Natural killer cell treated with Interleukin-12 subunit alpha and Interleukin-12 subunit beta and Interleukin-15 and Interleukin-18, amount 100 ng/mL, for 72 hours (primary cell): ENCODE data around the gene PGLYRP3. TPM values are rescaled to one million over a fixed set of nuclear protein-coding genes. Genes with fewer than 3 reads are reported as not detected.
"Not testable (repeated sequence)": the region's sequence is repeated elsewhere in the genome, so short reads cannot be mapped to it uniquely, and the experiment has no call there.

Source experiments
- ATAC-seq, 2 donors: fragments of 150-1000 bp; cut with Tn5 transposase in 1 of 2; sonication (Bioruptor Pico), chemical (Tn5 transposase) in 1 of 2; 2 replicates each; pipeline ENCODE4 v1.10.0; 2021
- DNase-seq: peaks from one replicate; pipeline ENCODE4 v3.0.0; 2022; ENCODE audit warnings: low spot score
- H3K27ac Mint-ChIP-seq, 2 donors: 1 replicate in 1 of 2; 2 replicates in 1 of 2; pipeline ENCODE4 v1.8.0; 2022; ENCODE audit warnings: mixed read lengths in 2 of 2, mild to moderate bottlenecking in 1 of 2, moderate library complexity in 1 of 2
- H3K27me3 Mint-ChIP-seq, 2 donors: 1 replicate in 1 of 2; 2 replicates in 1 of 2; pipeline ENCODE4 v1.8.0; 2022; ENCODE audit warnings: mixed read lengths in 2 of 2
- H3K36me3 Mint-ChIP-seq: one replicate; pipeline ENCODE4 v1.8.0; 2022; ENCODE audit warnings: mixed read lengths
- H3K4me1 Mint-ChIP-seq, 2 donors: 1 replicate in 1 of 2; 2 replicates in 1 of 2; pipeline ENCODE4 v1.8.0; 2022; ENCODE audit warnings: low read depth in 2 of 2, mixed read lengths in 2 of 2, mild to moderate bottlenecking in 1 of 2
- H3K4me3 Mint-ChIP-seq: one replicate; pipeline ENCODE4 v1.8.0; 2022; ENCODE audit warnings: mixed read lengths
- H3K9me3 Mint-ChIP-seq: 2 replicates; pipeline ENCODE4 v1.8.0; 2022; ENCODE audit warnings: mixed read lengths
- total RNA-seq, 2 donors: library from RNA; stranded (reverse); gene quantifications; one replicate each; pipeline ENCODE4 v1.2.3, GENCODE V29; 2022

The PGLYRP3 gene
- total RNA-seq, 2 donors from 2014 or later = not detected

GRCh38 chr1:153354515-153355193 lies 41.9 kb upstream of the PGLYRP3 start:
- no peak for ATAC-seq
- peaks cover 0 to 5% of the 10 kb centered on the region in 2 donors for H3K4me1 Mint-ChIP-seq
- DNase-seq = no peak
- H3K27me3 Mint-ChIP-seq = peaks cover 12 to 36% of the 10 kb centered on the region in 2 donors
- H3K9me3 Mint-ChIP-seq = no peaks in the 10 kb centered on the region
- H3K27ac Mint-ChIP-seq = no peak overlapping the region
- H3K4me3 Mint-ChIP-seq = no peak overlapping the region
- H3K36me3 Mint-ChIP-seq = no peaks in the 10 kb centered on the region

- Mint-ChIP-seq H3K27ac (no peak overlapping the region), H3K9me3 (no peaks in the 10 kb centered on the region), H3K36me3 (no peaks in the 10 kb centered on the region), H3K4me3 (no peak overlapping the region), H3K4me1 (peaks cover 0 to 5% of the 10 kb centered on the region in 2 donors), H3K27me3 (peaks cover 15 to 41% of the 10 kb centered on the region in 2 donors)
- DNase-seq (no peak), ATAC-seq (no peak)
Observed at GRCh38 chr1:153353226-153353947, 40.6 kb upstream of the PGLYRP3 start.

- ATAC-seq = peak in 1 of 2 donors; percentile 48
- H3K9me3 Mint-ChIP-seq = no peaks in the 10 kb centered on the region
Observed at GRCh38 chr1:153352523-153352922, 39.8 kb upstream of the PGLYRP3 start.

GRCh38 chr1:153350321-153350957 lies 37.7 kb upstream of the PGLYRP3 start:
- Mint-ChIP-seq H3K4me1 (peaks cover 7 to 13% of the 10 kb centered on the region in 2 donors), H3K4me3 (no peak overlapping the region), H3K27me3 (peaks cover 22 to 33% of the 10 kb centered on the region in 2 donors), H3K36me3 (no peaks in the 10 kb centered on the region), H3K27ac (no peak overlapping the region), H3K9me3 (no peaks in the 10 kb centered on the region)
- ATAC-seq (no peak), DNase-seq (no peak)

More at GRCh38 chr1:153352523-153352922, 39.8 kb upstream of the PGLYRP3 start:
- peak; percentile 76 for DNase-seq
- Mint-ChIP-seq H3K4me1 (no peaks in the 10 kb centered on the region), H3K27me3 (peaks cover 13 to 34% of the 10 kb centered on the region in 2 donors), H3K4me3 (no peak overlapping the region), H3K27ac (no peak overlapping the region), H3K36me3 (no peaks in the 10 kb centered on the region)

GRCh38 chr1:153349363-153350320 lies 36.9 kb upstream of the PGLYRP3 start:
- Mint-ChIP-seq H3K27ac (no peak overlapping the region), H3K27me3 (peaks cover 24 to 35% of the 10 kb centered on the region in 2 donors), H3K9me3 (no peaks in the 10 kb centered on the region), H3K4me1 (peaks cover 7 to 14% of the 10 kb centered on the region in 2 donors), H3K4me3 (no peak overlapping the region), H3K36me3 (no peaks in the 10 kb centered on the region)
- DNase-seq (no peak), ATAC-seq (no peak)

- Mint-ChIP-seq H3K4me1 (peaks cover 7 to 19% of the 10 kb centered on the region in 2 donors), H3K4me3 (no peak within 1 kb of the TSS), H3K27ac (no peak within 1 kb of the TSS), H3K36me3 (no peaks in the 10 kb centered on the region), H3K9me3 (no peaks in the 10 kb centered on the region), H3K27me3 (peaks cover 30 to 44% of the 10 kb centered on the region in 2 donors)
- DNase-seq (no peak), ATAC-seq (no peak)
Observed at GRCh38 chr1:153348511-153349362, 36.0 kb upstream of the PGLYRP3 start, which contains the start of gene PGLYRP4. TSS of gene PGLYRP4 (minus strand) at chr1:153348841. CDS start at chr1:153347932, 909 bp downstream.

- Mint-ChIP-seq H3K27me3 (peaks cover 35 to 45% of the 10 kb centered on the region in 2 donors), H3K36me3 (no peaks in the 10 kb centered on the region), H3K4me1 (peaks cover 7 to 19% of the 10 kb centered on the region in 2 donors), H3K4me3 (no peak overlapping the region), H3K27ac (no peak overlapping the region), H3K9me3 (no peaks in the 10 kb centered on the region)
- ATAC-seq = no peak
- DNase-seq = no peak
Observed at GRCh38 chr1:153347856-153348255, 35.1 kb upstream of the PGLYRP3 start.

- DNase-seq, ATAC-seq, H3K36me3 Mint-ChIP-seq, H3K27ac Mint-ChIP-seq, H3K9me3 Mint-ChIP-seq, H3K4me3 Mint-ChIP-seq: not testable (repeated sequence)
- H3K27me3 Mint-ChIP-seq = peaks cover 42 to 50% of the 10 kb centered on the region in 2 donors
- H3K4me1 Mint-ChIP-seq = peaks cover 7 to 19% of the 10 kb centered on the region in 2 donors
Observed at GRCh38 chr1:153347049-153347448, 34.3 kb upstream of the PGLYRP3 start.

- Mint-ChIP-seq H3K4me1 (peaks cover 7 to 19% of the 10 kb centered on the region in 2 donors), H3K27ac (peak overlapping the region in 1 of 2 donors; percentile 3), H3K9me3 (no peaks in the 10 kb centered on the region), H3K36me3 (no peaks in the 10 kb centered on the region), H3K4me3 (no peak overlapping the region), H3K27me3 (peaks cover 44 to 52% of the 10 kb centered on the region in 2 donors)
- no peak for DNase-seq
- no peak for ATAC-seq
Observed at GRCh38 chr1:153346077-153346723, 33.4 kb upstream of the PGLYRP3 start.

GRCh38 chr1:153345187-153346076 lies 32.7 kb upstream of the PGLYRP3 start:
- ATAC-seq (peak in 1 of 2 donors; percentile 15), DNase-seq (no peak)
- H3K4me3 Mint-ChIP-seq = no peak overlapping the region
- peaks cover 7 to 19% of the 10 kb centered on the region in 2 donors for H3K4me1 Mint-ChIP-seq
- H3K36me3 Mint-ChIP-seq = no peaks in the 10 kb centered on the region
- H3K27ac Mint-ChIP-seq = peak overlapping the region in 1 of 2 donors; percentile 3
- no peaks in the 10 kb centered on the region for H3K9me3 Mint-ChIP-seq
- H3K27me3 Mint-ChIP-seq = peaks cover 48 to 57% of the 10 kb centered on the region in 2 donors

GRCh38 chr1:153344718-153345025 lies 31.9 kb upstream of the PGLYRP3 start:
- no peak overlapping the region for H3K27ac Mint-ChIP-seq
- H3K9me3 Mint-ChIP-seq = no peaks in the 10 kb centered on the region
- no peak for DNase-seq
- peaks cover 48 to 51% of the 10 kb centered on the region in 2 donors for H3K27me3 Mint-ChIP-seq
- no peak overlapping the region for H3K4me3 Mint-ChIP-seq
- ATAC-seq = no peak
- peaks cover 7 to 19% of the 10 kb centered on the region in 2 donors for H3K4me1 Mint-ChIP-seq
- H3K36me3 Mint-ChIP-seq = no peaks in the 10 kb centered on the region
